DND-41 (cell line): Measurements from ENCODE around the gene ATP11B.

ENCODE experiments used
- ATAC-seq: fragments of 200-7000 bp; cut with Tn5 transposase; 3 replicates; pipeline ENCODE4 v1.9.1; 2021; ENCODE audit warnings: low read depth; ENCODE audit not compliant: insufficient read depth
- DNase-seq: peaks from one replicate; pipeline ENCODE4 v3.0.0-alpha.2; 2020
- H2AFZ ChIP-seq: 2 replicates; pipeline ENCODE4 v1.6.0; 2012; ENCODE audit warnings: low read depth, low read length
- H3K27ac ChIP-seq: 2 replicates; pipeline ENCODE4 v1.5.1; 2012; ENCODE audit warnings: low read length, inconsistent platforms
- H3K27me3 ChIP-seq: fragments of 200-600 bp; sonication (generic); 2 replicates; pipeline ENCODE4 v1.6.0; 2012; ENCODE audit warnings: low read length, mild to moderate bottlenecking, inconsistent platforms; ENCODE audit not compliant: insufficient read depth, poor library complexity
- H3K36me3 ChIP-seq: 2 replicates; pipeline ENCODE4 v1.5.1; 2012; ENCODE audit warnings: low read length, inconsistent platforms; ENCODE audit not compliant: insufficient read depth
- H3K4me1 ChIP-seq: 2 replicates; pipeline ENCODE4 v1.5.1; 2012; ENCODE audit warnings: mild to moderate bottlenecking, low read length; ENCODE audit not compliant: insufficient read depth
- H3K4me2 ChIP-seq: 2 replicates; pipeline ENCODE4 v1.6.0; 2012; ENCODE audit warnings: mild to moderate bottlenecking, moderate library complexity, low read length, inconsistent platforms; ENCODE audit not compliant: insufficient read depth
- H3K4me3 ChIP-seq, 2 experiments: fragments of 200-600 bp in 1 of 2; shearing (Covaris generic) in 1 of 2; 2 replicates each; pipeline ENCODE4 v1.5.1; 2012 to 2016; ENCODE audit warnings: inconsistent platforms in 2 of 2, low read length in 2 of 2, mild to moderate bottlenecking in 2 of 2, low read depth in 1 of 2, moderate library complexity in 1 of 2
- H3K79me2 ChIP-seq: 2 replicates; pipeline ENCODE4 v1.6.0; 2012; ENCODE audit warnings: low read length, inconsistent platforms; ENCODE audit not compliant: insufficient read depth
- H3K9ac ChIP-seq: 2 replicates; pipeline ENCODE4 v1.6.0; 2012; ENCODE audit warnings: low read depth, mild to moderate bottlenecking, inconsistent platforms, low read length, moderate library complexity
- H3K9me3 ChIP-seq: 2 replicates; pipeline ENCODE4 v1.5.1; 2012; ENCODE audit warnings: low read length, moderate library complexity, mild to moderate bottlenecking, inconsistent platforms; ENCODE audit not compliant: insufficient read depth, severe bottlenecking
- H4K20me1 ChIP-seq: 2 replicates; pipeline ENCODE4 v1.6.0; 2012; ENCODE audit warnings: low read length; ENCODE audit not compliant: insufficient read depth
- EZH2 ChIP-seq: IDR thresholded peaks from 3 replicates; pipeline ENCODE4 v1.6.1; 2012; ENCODE audit warnings: borderline replicate concordance, low read depth, mild to moderate bottlenecking, moderate library complexity, low read length, inconsistent platforms; ENCODE audit not compliant: severe bottlenecking
- TF ChIP-seq, protein P1 (sequence below): IDR thresholded peaks from 2 replicates; pipeline ENCODE4 v1.5.1; 2012; ENCODE audit warnings: borderline replicate concordance, low read length, moderate library complexity, mild to moderate bottlenecking; ENCODE audit not compliant: poor library complexity, severe bottlenecking; ENCODE audit errors: extremely low read depth

Gene ATP11B

DNA sequence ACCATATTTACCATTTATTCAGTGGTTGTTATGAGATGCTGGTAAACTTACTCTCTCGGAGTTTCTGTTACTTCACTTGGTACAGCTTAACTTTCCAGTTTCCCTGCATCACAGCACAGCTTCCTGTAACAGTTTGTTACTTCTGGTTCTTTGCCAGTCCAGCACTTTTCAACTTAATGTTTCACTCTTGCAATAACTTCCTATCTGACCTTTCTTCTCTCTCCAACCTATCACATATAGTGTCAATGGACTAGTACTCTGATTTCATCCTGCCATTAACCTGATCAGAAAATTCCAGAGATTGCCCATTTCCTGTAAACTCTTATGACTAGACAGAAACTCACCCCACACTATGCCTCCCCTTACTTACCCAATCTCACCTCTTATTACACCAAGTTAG, 3.9 kb upstream of the ATP11B start:
- ATAC-seq (no peak), DNase-seq (no peak)
- Histone ChIP-seq H3K79me2 (peaks cover 7% of the 10 kb centered on the region), H3K36me3 (no peaks in the 10 kb centered on the region; the same call in 1 of the 2 replicates), H3K9me3 (no peaks in the 10 kb centered on the region), H4K20me1 (no peaks in the 10 kb centered on the region), H3K9ac (no peak overlapping the region), H3K4me2 (no peak overlapping the region), H3K27ac (no peak overlapping the region), H3K4me1 (peaks cover 8% of the 10 kb centered on the region), H3K4me3 (no peak overlapping the region), H3K27me3 (peaks cover 25% of the 10 kb centered on the region), H2AFZ (no peak overlapping the region)
- no peak for TF ChIP-seq EZH2
- TF ChIP-seq, protein P1, sequence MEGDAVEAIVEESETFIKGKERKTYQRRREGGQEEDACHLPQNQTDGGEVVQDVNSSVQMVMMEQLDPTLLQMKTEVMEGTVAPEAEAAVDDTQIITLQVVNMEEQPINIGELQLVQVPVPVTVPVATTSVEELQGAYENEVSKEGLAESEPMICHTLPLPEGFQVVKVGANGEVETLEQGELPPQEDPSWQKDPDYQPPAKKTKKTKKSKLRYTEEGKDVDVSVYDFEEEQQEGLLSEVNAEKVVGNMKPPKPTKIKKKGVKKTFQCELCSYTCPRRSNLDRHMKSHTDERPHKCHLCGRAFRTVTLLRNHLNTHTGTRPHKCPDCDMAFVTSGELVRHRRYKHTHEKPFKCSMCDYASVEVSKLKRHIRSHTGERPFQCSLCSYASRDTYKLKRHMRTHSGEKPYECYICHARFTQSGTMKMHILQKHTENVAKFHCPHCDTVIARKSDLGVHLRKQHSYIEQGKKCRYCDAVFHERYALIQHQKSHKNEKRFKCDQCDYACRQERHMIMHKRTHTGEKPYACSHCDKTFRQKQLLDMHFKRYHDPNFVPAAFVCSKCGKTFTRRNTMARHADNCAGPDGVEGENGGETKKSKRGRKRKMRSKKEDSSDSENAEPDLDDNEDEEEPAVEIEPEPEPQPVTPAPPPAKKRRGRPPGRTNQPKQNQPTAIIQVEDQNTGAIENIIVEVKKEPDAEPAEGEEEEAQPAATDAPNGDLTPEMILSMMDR = no peak

DNA sequence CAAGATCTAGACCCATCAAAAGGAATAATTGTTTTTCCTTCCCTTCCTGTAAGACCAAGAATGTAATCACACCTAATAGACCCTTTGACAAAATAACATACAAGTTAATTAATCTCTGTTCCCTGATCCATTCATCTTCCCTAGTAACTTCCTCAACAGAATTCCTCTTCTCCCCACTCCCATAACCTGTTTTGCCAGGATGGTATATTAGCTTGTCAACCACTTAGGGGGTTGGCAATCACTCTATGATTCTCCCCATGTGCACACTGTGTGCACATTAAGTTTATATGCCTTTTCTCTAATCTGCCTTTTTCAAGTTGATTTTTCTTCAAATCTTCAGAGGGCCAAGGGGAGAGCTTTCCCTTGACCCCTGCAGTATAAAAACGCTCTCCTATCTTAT, 2.7 kb upstream of the ATP11B start:
- Histone ChIP-seq H3K9me3 (no peaks in the 10 kb centered on the region), H3K27ac (no peak overlapping the region), H3K4me2 (no peak overlapping the region), H3K4me3 (no peak overlapping the region), H3K4me1 (peaks cover 18% of the 10 kb centered on the region), H2AFZ (no peak overlapping the region), H3K9ac (no peak overlapping the region), H4K20me1 (no peaks in the 10 kb centered on the region), H3K79me2 (peaks cover 20% of the 10 kb centered on the region), H3K27me3 (peaks cover 18% of the 10 kb centered on the region), H3K36me3 (no peaks in the 10 kb centered on the region; the same call in 1 of the 2 replicates)
- no peak for ATAC-seq
- no peak for DNase-seq
- TF ChIP-seq, protein P1 = no peak
- no peak for TF ChIP-seq EZH2

DNA sequence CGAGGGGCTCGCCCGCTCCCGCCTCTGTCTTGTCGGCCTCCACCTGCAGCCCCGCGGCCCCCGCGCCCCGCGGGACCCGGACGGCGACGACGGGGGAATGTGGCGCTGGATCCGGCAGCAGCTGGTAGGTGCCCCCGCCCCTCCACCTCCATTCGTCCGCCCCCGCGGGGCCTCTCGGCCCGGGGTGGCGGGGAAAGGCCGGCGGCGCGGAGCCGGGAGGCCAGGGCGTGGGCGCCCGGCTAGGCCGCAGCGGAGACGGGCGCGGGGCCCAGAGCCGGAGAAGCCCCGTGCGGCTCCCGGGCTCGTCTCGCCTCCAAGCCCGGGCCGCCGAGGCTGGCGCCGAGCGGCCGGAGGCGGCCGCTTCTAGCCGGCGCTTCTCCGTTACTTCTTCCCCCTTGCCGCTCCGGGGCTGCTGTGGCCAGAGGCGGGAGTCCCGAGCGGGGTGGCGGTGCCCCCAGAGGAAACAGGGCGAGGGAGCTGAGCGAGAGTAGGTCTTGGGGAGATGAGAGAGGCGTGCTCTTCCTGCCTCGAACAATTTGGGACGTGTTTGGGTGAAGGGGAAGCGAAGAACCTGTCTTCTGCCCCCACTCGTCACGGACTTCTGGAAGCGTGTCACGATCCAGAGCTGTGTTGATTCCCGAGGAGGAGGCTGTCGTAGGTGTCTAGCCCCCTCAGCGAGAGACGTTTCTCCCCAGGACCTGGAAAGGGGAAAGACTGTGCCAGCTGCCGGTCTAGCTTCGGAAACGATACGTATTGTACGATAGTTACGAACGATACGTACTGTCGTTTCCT, 555 bp downstream of the ATP11B start:
- TF ChIP-seq, protein P1 = no peak
- no peak for TF ChIP-seq EZH2
- H3K9ac ChIP-seq = peak overlapping the region; percentile 86
- peaks cover 52% of the 10 kb centered on the region for H3K79me2 ChIP-seq

More for the DNA sequence above, 555 bp downstream of the ATP11B start:
- Histone ChIP-seq H4K20me1 (peaks cover 17% of the 10 kb centered on the region; the same call in 1 of the 2 replicates), H3K36me3 (no peaks in the 10 kb centered on the region; the same call in 1 of the 2 replicates), H3K4me3 (peak overlapping the region; percentile 49 to 61), H3K27me3 (peaks cover 8% of the 10 kb centered on the region), H3K4me1 (peaks cover 36% of the 10 kb centered on the region), H3K27ac (peak overlapping the region; percentile 63), H3K9me3 (no peaks in the 10 kb centered on the region), H2AFZ (peak overlapping the region; percentile 47), H3K4me2 (peak overlapping the region; percentile 69)
- DNase-seq = peak; percentile 56
- peak; percentile 54 for ATAC-seq
